Effector CD8-positive, alpha-beta T cell (primary cell): Measurements from ENCODE around the gene EXOC6B.

Experiments used
- DNase-seq: peaks from one replicate; lab custom pipeline; 2025; lab: John Stamatoyannopoulos, UW

The EXOC6B gene

DNA sequence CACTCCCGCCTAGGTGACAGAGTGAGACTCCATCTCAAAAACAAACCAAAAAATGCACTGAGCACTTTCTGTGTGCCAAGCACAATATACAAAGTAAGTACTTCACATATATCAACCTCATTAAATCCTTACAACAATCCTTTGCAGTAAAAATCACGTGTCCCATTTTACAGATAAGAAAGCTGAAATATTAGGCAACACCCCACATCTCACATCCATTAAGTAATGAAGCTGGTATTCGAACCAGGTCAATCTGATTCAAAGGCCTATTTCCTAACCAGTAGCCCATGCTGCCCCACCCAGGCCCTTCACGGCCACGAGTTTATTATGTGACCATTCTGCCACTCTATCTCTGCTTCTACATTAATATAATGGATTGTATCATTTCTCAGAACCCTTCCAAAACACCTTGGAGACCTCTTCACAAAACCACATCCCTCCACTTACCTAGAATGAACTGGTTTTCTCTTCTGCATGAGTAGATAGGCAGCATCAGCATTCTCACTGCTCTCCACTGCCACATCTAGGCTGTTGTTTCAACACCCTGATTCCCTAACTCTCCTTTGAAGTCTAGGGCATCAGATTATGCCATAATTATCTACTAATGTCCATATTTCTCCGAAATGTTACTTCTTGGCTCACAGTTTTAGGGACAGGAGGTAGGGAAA is 3.1 kb upstream of the EXOC6B start:
- no peak for DNase-seq

GRCh38 chr2:72827966-72828646 is 2.3 kb upstream of the EXOC6B start:
- DNase-seq, result no peak

- no peak for DNase-seq
These were observed 1.7 kb upstream of the EXOC6B start for GRCh38 chr2:72827487-72827886.

DNA sequence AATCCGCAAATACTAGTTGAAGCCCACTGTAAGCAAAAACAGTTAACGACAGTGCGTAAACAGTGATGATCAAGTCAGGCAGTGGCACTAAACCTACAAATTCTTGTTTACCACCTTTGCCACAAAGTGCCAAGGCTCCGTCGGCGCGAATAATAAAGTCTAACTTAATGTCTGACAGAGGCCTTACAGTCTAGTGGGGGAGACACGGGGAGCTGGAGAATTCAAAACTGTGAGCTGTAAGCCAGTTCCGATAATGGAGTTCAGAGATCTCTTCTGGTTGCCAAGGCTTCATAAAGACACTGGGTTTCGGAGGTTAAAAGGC is 284 bp upstream of the EXOC6B start:
- no peak for DNase-seq

DNA sequence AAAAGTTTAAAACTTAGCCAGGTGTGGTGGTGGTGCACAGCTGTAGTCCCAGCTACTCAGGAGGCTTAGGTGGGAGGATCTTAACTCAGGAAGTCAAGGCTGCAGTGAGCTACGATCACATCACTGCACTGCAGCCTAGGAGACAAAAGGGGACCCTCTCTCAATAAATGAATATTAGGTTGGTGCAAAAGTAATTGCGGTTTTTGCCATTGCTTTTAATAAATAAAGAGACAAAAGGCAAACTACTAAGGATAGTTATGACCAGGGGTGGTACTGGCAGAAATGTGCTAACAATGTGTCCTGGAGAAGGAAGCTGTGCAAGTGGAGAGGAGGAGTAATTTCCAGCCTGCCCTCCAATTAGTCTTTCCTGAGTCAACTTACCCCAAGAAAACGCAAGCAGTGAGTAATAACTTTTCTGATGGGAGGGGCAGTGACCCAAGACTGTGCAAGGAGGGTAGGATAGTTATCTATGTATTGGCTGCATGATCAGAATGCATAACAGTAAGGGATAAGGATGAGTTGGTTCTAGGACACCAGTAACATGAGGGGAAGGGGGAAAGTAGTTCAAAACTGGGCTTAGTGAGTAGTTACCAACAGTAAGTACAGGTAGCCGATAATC is 1.5 kb downstream of the EXOC6B start:
- DNase-seq, result no peak

- DNase-seq, result no peak
These were observed 3.0 kb downstream of the EXOC6B start for GRCh38 chr2:72822794-72823193.

GRCh38 chr2:72821983-72822382 is 3.9 kb downstream of the EXOC6B start:
- DNase-seq, result no peak

- no peak for DNase-seq
These were observed 4.7 kb downstream of the EXOC6B start for GRCh38 chr2:72821118-72821517.

DNA sequence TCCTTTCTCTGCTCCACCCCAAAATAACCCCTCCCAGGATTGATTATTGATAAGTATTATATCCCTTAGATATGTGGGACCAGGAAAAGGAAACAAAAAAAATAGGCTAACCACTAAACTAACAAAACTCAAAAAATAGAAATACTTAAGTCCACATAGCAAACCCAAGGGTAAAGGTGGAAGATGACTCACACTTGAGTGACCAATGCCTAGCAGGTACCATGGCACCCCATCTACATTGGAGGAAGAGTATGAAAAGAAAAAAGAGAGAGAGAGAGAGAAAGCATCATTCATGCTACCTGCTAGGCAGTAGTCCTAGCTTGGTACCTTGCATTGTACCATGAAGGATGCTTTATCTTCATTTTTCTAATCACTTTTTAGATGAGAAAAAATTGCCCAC is 6.3 kb downstream of the EXOC6B start:
- DNase-seq, result no peak

DNA sequence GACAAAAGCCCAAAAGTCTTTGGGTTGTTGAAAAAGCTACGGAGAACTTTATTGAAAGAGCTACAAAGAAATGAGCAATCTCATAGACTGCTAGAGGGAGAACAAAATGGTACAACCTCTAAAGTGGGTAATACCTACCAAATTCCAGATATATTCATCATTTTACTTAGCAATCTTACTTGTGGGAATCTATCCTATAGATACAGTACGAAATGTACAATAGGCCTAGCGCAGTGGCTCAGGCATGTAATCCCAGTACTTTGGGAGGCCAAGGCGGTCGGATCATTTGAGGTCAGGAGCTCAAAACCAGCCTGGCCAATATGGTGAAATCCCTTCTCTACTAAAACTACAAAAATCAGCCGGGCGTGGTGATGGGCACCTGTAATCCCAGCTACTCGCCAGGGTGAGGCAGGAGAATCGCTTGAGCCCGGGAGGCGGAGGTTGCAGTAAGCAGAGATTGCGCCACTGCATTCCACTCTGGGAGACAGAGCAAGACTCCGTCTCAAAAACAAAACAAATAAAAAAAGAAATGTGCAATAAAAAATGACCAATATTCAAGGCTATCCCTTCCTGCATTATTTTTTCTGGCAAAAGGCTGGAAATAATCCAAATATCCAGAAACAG is 10.1 kb downstream of the EXOC6B start:
- DNase-seq, result no peak

GRCh38 chr2:72813841-72814240 is 12.0 kb downstream of the EXOC6B start:
- DNase-seq, result no peak

- no peak for DNase-seq
These were observed 15.7 kb downstream of the EXOC6B start for GRCh38 chr2:72810165-72810564.

- no peak for DNase-seq
These were observed 16.7 kb downstream of the EXOC6B start for GRCh38 chr2:72809095-72809494.

DNA sequence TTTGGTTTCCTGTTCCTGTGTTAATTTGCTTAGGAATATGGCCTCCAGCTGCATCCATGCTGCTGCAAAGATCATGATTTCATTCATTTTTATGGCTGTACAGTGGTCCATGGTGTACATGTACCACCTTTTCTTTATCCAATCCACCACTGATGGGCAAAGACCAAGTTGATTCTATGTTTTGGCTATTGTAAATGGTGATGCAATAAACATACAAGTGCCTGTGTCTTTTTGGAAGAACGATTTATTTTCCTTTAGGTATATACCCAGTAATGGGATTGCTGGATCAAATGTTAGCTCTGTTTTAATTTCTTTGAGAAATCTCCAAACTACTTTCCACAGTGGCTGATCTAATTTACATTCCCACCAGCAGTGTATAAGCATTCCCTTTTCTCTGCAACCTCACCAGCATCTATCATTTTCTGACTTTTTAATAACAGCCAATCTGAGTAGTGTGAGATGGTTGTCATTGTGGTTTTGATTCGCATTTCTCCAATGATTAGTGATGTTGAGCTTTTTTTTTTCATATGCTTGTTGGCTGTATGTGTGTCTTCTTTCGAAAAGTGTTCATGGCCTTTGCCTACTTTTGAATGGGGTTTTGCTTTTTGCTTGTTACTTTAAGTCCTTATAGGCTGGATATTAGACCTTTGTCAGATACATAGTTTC is 19.4 kb downstream of the EXOC6B start:
- no peak for DNase-seq

DNA sequence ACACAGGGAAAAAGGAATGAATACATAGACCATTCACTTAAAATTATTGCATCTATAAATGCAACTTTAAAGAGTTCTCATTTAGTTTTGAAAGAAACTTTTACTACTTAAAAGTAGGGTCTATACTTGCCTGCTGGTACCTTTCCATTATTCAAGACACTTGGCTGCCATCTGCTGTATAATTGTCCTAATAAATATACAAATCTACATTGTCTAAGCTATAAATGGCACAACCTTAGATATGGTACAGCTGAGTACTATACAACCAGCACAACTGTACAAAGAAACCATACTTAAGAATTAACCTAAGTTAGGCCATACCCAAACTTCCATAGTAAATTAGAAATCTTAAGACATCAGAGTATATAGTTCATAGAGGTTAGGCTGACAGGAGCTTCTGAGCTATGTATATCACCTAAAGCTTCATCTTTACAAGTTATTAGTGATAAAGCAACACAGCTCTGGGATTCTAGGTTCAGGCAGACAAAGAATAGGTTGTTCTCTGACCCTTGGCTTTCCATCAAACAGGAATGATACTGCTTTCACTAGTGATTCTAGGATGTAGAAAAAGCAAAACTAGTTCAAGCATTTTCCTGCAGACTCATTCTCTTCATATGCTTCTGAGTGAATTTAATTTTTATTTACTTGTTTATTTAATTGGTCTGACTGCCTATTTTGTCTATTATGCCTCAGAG is 22.1 kb downstream of the EXOC6B start:
- DNase-seq, result no peak

- DNase-seq, result no peak
These were observed 22.7 kb downstream of the EXOC6B start for GRCh38 chr2:72803151-72803550.

- no peak for DNase-seq
These were observed 25.3 kb downstream of the EXOC6B start for GRCh38 chr2:72800492-72800891.

GRCh38 chr2:72797740-72798139 is 28.1 kb downstream of the EXOC6B start:
- no peak for DNase-seq

- no peak for DNase-seq
These were observed 29.1 kb downstream of the EXOC6B start for GRCh38 chr2:72796766-72797165.

- DNase-seq, result no peak
These were observed 31.3 kb downstream of the EXOC6B start for GRCh38 chr2:72794572-72794971.

DNA sequence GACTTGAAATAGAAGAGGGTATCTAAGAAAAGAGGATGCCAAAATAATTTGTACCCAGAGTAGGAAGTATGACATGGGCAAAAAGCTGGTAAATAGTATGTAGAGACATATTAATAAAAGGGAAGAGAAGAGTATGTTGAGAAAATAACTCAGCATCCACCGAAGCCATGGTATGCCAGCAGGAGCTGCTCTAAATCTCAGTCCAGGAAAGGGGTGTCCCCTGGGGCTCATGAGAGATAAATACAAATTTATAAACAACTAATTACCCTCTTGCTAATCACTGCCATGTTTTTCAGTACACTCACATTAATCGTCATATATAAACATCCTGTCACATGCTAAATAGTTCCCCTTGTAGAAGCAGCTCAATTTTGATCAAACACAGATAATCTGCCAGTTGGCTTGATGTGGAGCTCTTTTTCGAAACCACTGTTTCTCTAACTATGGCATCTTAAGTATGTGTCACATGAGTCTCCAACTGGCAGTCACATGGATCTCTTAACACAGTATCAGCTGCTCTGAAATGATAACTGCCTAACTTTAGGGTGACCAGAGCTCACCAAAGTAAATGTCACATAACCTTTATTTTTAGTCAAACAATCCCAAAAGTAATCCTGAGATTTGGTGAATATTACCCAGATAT is 31.9 kb downstream of the EXOC6B start:
- DNase-seq, result no peak
